ENCODE data around the gene IFT80. TPM values are rescaled to one million over a fixed set of nuclear protein-coding genes. Genes with fewer than 3 reads are reported as not detected.
"Not testable (repeated sequence)": the region's sequence is repeated elsewhere in the genome, so short reads cannot be mapped to it uniquely, and the experiment has no call there.

Gene IFT80
- total and polyA plus RNA-seq, 2 experiments from 2014 or later, result 24.1 to 42.5 TPM

DNA sequence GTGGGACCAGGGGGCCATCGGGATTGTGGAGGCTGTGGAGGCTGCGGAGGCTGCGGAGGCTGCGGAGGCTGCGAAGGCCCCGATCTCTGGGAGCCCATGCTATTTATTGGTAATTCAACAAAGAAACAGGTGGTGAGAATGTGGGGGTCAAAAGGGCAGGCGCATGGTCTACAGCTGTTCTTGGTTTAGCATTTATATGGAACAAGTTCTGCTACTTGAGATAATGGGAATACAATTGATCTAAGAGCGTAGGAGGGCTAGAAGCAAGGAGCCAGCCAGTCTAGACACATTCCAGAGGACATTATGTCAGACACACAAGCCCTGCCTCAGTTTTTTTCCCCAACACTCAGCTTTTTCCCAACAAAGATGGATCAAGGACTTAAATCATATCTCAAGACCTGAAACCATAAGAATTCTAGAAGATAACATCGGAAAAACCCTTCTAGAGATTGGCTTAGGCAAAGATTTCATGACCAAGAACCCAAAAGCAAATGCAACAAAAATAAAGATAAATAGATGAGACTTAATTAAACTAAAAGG is 153.7 kb downstream of the IFT80 start:
- no peak for DNase-seq (ENCODE audit: low read depth in 1 of 2, low spot score in 1 of 2)
- Histone ChIP-seq H3K4me1 (ENCODE audit: low read depth) (no peaks in the 10 kb centered on the region), H3K9me3 (ENCODE audit: low read depth) (no peaks in the 10 kb centered on the region), H3K36me3 (no peaks in the 10 kb centered on the region), H3K27me3 (no peaks in the 10 kb centered on the region), H3K27ac (no peak overlapping the region), H3K4me3 (no peak overlapping the region)
- no peak for TF ChIP-seq CTCF (IDR thresholded peaks at IDR 0.05; ENCODE audit: low read depth, low read length)

DNA sequence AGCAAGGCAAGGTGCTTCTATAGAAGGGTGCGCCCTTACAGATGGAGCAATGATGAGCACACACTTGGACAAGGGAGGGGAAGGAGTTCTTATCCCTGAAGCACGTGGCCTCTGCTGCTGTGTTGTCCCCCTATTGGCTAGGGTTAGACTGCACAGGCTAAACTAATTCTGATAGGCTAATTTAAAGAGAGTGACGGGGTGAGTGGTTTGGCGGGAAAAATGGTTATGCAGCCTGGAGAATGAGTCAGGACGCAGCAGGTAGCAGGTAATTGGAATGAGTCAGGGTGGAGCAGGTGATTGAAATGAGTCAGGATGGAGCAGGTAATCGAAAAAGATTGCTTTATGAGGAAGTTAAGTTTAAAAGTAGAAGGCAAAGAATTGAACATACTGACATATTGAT is 158.3 kb downstream of the IFT80 start:
- H3K4me3 ChIP-seq; H3K4me1 ChIP-seq (ENCODE audit: low read depth); DNase-seq (ENCODE audit: low read depth in 1 of 2, low spot score in 1 of 2); H3K27ac ChIP-seq; H3K9me3 ChIP-seq (ENCODE audit: low read depth); H3K27me3 ChIP-seq; H3K36me3 ChIP-seq: not testable (repeated sequence)

DNA sequence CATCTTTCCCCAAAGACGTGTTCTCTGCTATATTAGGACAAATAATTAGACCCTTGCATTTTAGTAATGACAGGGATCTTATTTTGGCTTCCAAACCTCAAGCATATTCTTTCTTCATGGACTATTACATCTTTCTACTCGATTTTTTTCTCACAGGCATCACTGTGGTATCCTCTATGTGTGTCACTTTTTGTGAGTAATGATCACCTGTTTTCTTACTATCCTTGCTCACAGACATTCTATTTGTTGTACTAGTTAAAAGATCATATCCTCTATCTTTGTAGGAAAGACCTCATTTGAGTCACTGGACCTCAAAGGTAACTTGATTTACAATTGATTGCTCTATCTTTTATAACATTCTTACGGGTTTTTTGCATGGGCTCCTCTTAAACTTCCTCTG is 167.0 kb downstream of the IFT80 start:
- Histone ChIP-seq H3K4me1 (ENCODE audit: low read depth) (no peaks in the 10 kb centered on the region), H3K27ac (no peak overlapping the region), H3K9me3 (ENCODE audit: low read depth) (no peaks in the 10 kb centered on the region), H3K36me3 (no peaks in the 10 kb centered on the region), H3K4me3 (no peak overlapping the region), H3K27me3 (peaks cover 14% of the 10 kb centered on the region)
- TF ChIP-seq CTCF (IDR thresholded peaks at IDR 0.05; ENCODE audit: low read depth, low read length), result no peak
- no peak for DNase-seq (ENCODE audit: low read depth in 1 of 2, low spot score in 1 of 2)

DNA sequence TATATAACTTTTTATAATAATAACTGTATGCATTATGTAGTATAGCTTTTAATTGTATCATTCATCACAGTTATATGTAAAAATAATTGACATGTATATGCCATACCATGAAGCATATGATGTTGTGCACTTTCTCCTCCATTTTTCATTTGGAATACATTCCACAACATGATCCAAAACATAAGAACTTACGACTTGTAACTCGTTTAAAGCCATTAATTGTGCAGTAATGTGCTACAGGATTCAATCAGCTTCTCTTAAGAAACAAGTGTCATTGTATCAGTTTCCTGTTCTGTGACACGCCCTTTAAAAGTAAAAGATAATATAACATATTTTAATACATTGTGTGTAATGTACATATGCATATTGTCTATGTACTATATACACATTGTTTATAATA is 171.6 kb downstream of the IFT80 start:
- TF ChIP-seq CTCF (IDR thresholded peaks at IDR 0.05; ENCODE audit: low read depth, low read length), result no peak
- Histone ChIP-seq H3K27ac (no peak overlapping the region), H3K36me3 (no peaks in the 10 kb centered on the region), H3K9me3 (ENCODE audit: low read depth) (no peaks in the 10 kb centered on the region), H3K4me3 (no peak overlapping the region), H3K27me3 (peaks cover 23% of the 10 kb centered on the region), H3K4me1 (ENCODE audit: low read depth) (no peaks in the 10 kb centered on the region)
- no peak for DNase-seq (ENCODE audit: low read depth in 1 of 2, low spot score in 1 of 2)

DNA sequence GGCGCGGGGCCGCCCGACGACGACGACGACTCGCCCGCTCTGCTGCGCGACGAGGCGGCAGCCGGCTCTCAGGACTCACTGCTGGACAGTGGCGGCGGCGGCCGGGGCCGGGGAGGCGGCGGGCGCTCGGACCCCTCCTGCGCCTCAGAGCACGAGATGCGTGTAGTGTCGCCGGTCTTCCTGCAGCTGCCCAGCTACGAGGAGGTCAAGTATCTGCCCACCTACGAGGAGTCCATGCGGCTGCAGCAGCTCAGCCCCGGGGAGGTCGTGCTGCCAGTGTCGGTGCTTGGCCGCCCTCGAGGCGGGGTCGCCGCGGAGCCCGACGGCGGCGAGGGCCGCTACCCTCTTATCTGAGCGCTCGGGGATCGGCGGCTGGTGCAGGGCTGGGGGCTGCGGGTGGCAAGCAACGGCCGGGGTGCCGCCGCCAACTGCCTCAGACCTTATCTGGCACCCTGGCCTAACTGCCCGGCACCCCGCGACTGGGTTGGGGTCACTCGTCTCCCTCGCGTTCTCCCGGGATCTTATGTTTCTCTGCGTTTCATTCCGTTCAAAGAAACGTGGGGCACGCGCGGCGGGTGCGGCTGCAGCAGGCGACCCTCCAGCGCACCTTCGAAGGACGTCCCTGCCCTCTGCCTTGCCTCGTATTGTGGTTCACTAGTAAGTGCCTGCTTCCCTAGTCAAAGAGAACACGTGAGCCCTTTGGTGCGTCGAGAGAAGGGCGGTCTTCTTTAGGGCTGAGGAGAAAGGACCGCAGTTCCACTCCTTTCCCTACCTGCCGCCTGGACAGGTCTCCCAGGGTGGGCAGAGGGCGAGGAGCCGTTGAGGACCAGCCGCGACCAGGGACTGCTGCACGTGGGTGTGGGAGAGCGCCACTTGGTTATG is 172.8 kb downstream of the IFT80 start:
- peak in 1 of 2 donors; percentile 65 for DNase-seq (ENCODE audit: low read depth in 1 of 2, low spot score in 1 of 2)
- Histone ChIP-seq H3K4me1 (ENCODE audit: low read depth) (no peaks in the 10 kb centered on the region), H3K27ac (no peak overlapping the region), H3K4me3 (peak overlapping the region; percentile 72), H3K36me3 (no peaks in the 10 kb centered on the region), H3K27me3 (peaks cover 23% of the 10 kb centered on the region), H3K9me3 (ENCODE audit: low read depth) (no peaks in the 10 kb centered on the region)
- TF ChIP-seq CTCF (IDR thresholded peaks at IDR 0.05; ENCODE audit: low read depth, low read length), result no peak
